GM12878 (cell line): ENCODE data around the gene POLR3E.

Experiments
- EP300 ChIP-seq, 2 experiments: fragments of 150-350 bp in 1 of 2; IDR thresholded peaks; 2 replicates each; pipeline ENCODE4 v1.6.1; 2011 to 2012; ENCODE audit warnings: low read depth in 2 of 2, low read length in 2 of 2, borderline replicate concordance in 1 of 2, improper control_type of control experiment in 1 of 2, inconsistent platforms in 1 of 2; ENCODE audit not compliant: control insufficient read depth in 1 of 2
- EZH2 ChIP-seq: IDR thresholded peaks from 2 replicates; pipeline ENCODE4 v1.6.1; 2012; ENCODE audit warnings: low read depth, mild to moderate bottlenecking, control low read depth, inconsistent platforms, low read length, borderline replicate concordance; ENCODE audit not compliant: control insufficient read depth
- JUND ChIP-seq: IDR thresholded peaks from 2 replicates; pipeline ENCODE4 v1.6.1; 2012; ENCODE audit warnings: low read depth, mild to moderate bottlenecking, low read length, improper control_type of control experiment, moderate library complexity
- NFYB ChIP-seq: IDR thresholded peaks from 2 replicates; pipeline ENCODE4 v1.6.1; 2011; ENCODE audit warnings: low read depth, mild to moderate bottlenecking, low read length, improper control_type of control experiment, moderate library complexity; ENCODE audit not compliant: insufficient read depth
- POLR2A ChIP-seq: IDR thresholded peaks from 2 replicates; pipeline ENCODE4 v1.6.1; 2011; ENCODE audit warnings: low read depth, mild to moderate bottlenecking, low read length
- SMARCA5 ChIP-seq: fragments of 450-650 bp; IDR thresholded peaks from 2 replicates; pipeline ENCODE4 v1.6.1; 2017; ENCODE audit warnings: mild to moderate bottlenecking
- TAF1 ChIP-seq: IDR thresholded peaks from 2 replicates; pipeline ENCODE4 v1.6.1; 2011; ENCODE audit warnings: mild to moderate bottlenecking, low read depth, low read length, borderline replicate concordance
- YY1 ChIP-seq: IDR thresholded peaks from 2 replicates; pipeline ENCODE4 v1.6.1; 2011; ENCODE audit warnings: low read depth, mild to moderate bottlenecking, low read length
- TF ChIP-seq, protein P1 (sequence below), 3 experiments: IDR thresholded peaks in 2 of 3; conservative IDR thresholded peaks in 1 of 3; 2 replicates each; pipeline ENCODE4 v1.5.1; 2011; ENCODE audit warnings: low read depth in 3 of 3, low read length in 3 of 3, mild to moderate bottlenecking in 3 of 3, control low read depth in 2 of 3, moderate library complexity in 2 of 3, inconsistent platforms in 1 of 3, mixed read lengths in 1 of 3; ENCODE audit not compliant: control insufficient read depth in 2 of 3, insufficient read depth in 1 of 3; ENCODE audit errors: extremely low read depth in 1 of 3
- TF ChIP-seq, protein P2 (sequence below): IDR thresholded peaks from 2 replicates; pipeline ENCODE4 v1.6.1; 2012; ENCODE audit warnings: low read length, inconsistent platforms

DNA sequence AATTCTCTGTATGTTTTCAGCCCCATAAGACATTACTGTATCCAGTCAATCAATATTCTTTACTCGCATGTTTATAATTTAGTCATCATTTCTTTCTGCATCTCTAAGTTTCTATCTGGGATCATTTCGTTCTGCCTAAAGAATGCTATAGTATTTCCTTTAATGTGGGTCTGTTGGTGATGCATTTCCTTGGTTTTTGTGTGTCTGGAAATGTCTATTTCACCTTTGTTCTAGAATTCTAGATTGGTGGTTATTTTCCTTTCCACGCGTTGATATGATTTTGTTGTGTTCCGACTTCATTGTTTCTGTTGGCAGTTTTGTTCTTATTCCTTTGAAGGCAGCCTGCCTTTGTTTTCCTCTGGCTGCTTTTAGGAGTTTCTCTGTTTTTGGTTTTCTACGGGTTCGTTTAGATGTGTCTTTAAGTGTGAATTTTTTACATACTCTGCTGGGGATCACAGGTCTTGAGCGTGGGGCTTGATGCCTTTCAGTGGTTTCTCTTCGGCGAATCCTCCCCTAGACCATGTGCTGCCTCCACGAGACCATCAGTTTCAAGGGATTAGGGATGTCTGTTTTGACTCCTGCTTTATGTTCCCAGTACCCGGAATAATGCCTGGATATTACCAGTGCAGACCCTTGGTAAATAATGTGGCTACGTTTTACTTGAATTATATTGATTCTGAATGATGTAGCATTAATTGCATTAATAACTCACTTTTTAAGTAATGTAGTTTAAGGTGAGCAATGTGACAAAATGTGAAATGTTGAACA is 23.5 kb downstream of the POLR3E start:
- TF ChIP-seq, protein P1, sequence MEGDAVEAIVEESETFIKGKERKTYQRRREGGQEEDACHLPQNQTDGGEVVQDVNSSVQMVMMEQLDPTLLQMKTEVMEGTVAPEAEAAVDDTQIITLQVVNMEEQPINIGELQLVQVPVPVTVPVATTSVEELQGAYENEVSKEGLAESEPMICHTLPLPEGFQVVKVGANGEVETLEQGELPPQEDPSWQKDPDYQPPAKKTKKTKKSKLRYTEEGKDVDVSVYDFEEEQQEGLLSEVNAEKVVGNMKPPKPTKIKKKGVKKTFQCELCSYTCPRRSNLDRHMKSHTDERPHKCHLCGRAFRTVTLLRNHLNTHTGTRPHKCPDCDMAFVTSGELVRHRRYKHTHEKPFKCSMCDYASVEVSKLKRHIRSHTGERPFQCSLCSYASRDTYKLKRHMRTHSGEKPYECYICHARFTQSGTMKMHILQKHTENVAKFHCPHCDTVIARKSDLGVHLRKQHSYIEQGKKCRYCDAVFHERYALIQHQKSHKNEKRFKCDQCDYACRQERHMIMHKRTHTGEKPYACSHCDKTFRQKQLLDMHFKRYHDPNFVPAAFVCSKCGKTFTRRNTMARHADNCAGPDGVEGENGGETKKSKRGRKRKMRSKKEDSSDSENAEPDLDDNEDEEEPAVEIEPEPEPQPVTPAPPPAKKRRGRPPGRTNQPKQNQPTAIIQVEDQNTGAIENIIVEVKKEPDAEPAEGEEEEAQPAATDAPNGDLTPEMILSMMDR (IDR thresholded peaks at IDR 0.05 in 2 of 3, conservative IDR thresholded peaks at IDR 0.05 in 1 of 3; ENCODE audit: control insufficient read depth in 2 of 3, extremely low read depth in 1 of 3, insufficient read depth in 1 of 3, low read depth in 3 of 3, low read length in 3 of 3) = no peak
- TF ChIP-seq EZH2 = no peak
- TF ChIP-seq EP300 (IDR thresholded peaks at IDR 0.05; ENCODE audit: borderline replicate concordance in 1 of 2, control insufficient read depth in 1 of 2, low read depth in 2 of 2, low read length in 2 of 2) = no peak
- no peak for TF ChIP-seq POLR2A
- TF ChIP-seq, protein P2, sequence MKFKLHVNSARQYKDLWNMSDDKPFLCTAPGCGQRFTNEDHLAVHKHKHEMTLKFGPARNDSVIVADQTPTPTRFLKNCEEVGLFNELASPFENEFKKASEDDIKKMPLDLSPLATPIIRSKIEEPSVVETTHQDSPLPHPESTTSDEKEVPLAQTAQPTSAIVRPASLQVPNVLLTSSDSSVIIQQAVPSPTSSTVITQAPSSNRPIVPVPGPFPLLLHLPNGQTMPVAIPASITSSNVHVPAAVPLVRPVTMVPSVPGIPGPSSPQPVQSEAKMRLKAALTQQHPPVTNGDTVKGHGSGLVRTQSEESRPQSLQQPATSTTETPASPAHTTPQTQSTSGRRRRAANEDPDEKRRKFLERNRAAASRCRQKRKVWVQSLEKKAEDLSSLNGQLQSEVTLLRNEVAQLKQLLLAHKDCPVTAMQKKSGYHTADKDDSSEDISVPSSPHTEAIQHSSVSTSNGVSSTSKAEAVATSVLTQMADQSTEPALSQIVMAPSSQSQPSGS = no peak
- no peak for TF ChIP-seq TAF1
- no peak for TF ChIP-seq NFYB
- no peak for TF ChIP-seq YY1
- TF ChIP-seq JUND = no peak
- no peak for TF ChIP-seq SMARCA5
